Naive B cell (primary cell): ENCODE measurements around the gene WDR75. TPM values are rescaled to one million over a fixed set of nuclear protein-coding genes. Genes with fewer than 3 reads are reported as not detected.

Source experiments
- ATAC-seq, 2 donors: fragments of 150-1000 bp; cut with Tn5 transposase; 2 replicates each; pipeline ENCODE4 v1.10.0; 2021; ENCODE audit warnings: low read depth in 2 of 2, mild to moderate bottlenecking in 2 of 2, moderate library complexity in 2 of 2
- DNase-seq: peaks from one replicate; pipeline ENCODE4 v3.0.0; 2022
- H3K27ac Mint-ChIP-seq, 6 donors: one replicate each; pipeline ENCODE4 v1.8.0; 2020 to 2022; ENCODE audit warnings: mild to moderate bottlenecking in 6 of 6, mixed read lengths in 6 of 6, moderate library complexity in 5 of 6, inconsistent platforms in 2 of 6
- H3K27me3 Mint-ChIP-seq, 3 donors: one replicate each; pipeline ENCODE4 v1.8.0; 2021 to 2022; ENCODE audit warnings: mixed read lengths in 3 of 3, mild to moderate bottlenecking in 1 of 3
- H3K36me3 Mint-ChIP-seq, 2 donors: one replicate each; pipeline ENCODE4 v1.8.0; 2020 to 2022; ENCODE audit warnings: mixed read lengths in 2 of 2, inconsistent platforms in 1 of 2, mild to moderate bottlenecking in 1 of 2
- H3K4me1 Mint-ChIP-seq, 3 donors: one replicate each; pipeline ENCODE4 v1.8.0; 2020 to 2022; ENCODE audit warnings: mixed read lengths in 3 of 3, inconsistent platforms in 1 of 3, mild to moderate bottlenecking in 1 of 3, moderate library complexity in 1 of 3
- H3K4me3 Mint-ChIP-seq, 8 donors: one replicate each; pipeline ENCODE4 v1.8.0; 2020 to 2022; ENCODE audit warnings: mild to moderate bottlenecking in 8 of 8, mixed read lengths in 8 of 8, moderate library complexity in 8 of 8, inconsistent platforms in 2 of 8
- H3K9me3 Mint-ChIP-seq, 7 donors: one replicate each; pipeline ENCODE4 v1.8.0; 2020 to 2022; ENCODE audit warnings: mixed read lengths in 7 of 7, mild to moderate bottlenecking in 5 of 7, inconsistent platforms in 2 of 7, moderate library complexity in 1 of 7
- polyA plus RNA-seq, 6 donors: library from polyadenylated mRNA; unstranded; fragments of 300-500 nt; fragmentation: Illumina TruSeq; gene quantifications; one replicate each; pipeline ENCODE4 v1.2.3, GENCODE V29; 2021; ENCODE audit warnings: low read depth in 6 of 6

Gene WDR75
- polyA plus RNA-seq, 6 donors from 2014 or later = 3.9 to 15.5 (median 13.8) TPM

GRCh38 chr2:189486237-189486770 is 45.0 kb downstream of the WDR75 start:
- Mint-ChIP-seq H3K27ac (no peak overlapping the region), H3K4me1 (no peaks in the 10 kb centered on the region), H3K9me3 (no peaks in the 10 kb centered on the region), H3K27me3 (peaks cover 5 to 10% (median 7%) of the 10 kb centered on the region in 3 donors), H3K4me3 (no peak overlapping the region), H3K36me3 (no peaks in the 10 kb centered on the region)
- DNase-seq = no peak
- no peak for ATAC-seq

GRCh38 chr2:189487283-189488007 is 46.2 kb downstream of the WDR75 start:
- ATAC-seq (no peak), DNase-seq (no peak)
- H3K27ac Mint-ChIP-seq = no peak overlapping the region
- peaks cover 6 to 12% (median 10%) of the 10 kb centered on the region in 3 donors for H3K27me3 Mint-ChIP-seq
- no peaks in the 10 kb centered on the region for H3K36me3 Mint-ChIP-seq
- no peaks in the 10 kb centered on the region for H3K9me3 Mint-ChIP-seq
- H3K4me3 Mint-ChIP-seq = no peak overlapping the region
- H3K4me1 Mint-ChIP-seq = no peaks in the 10 kb centered on the region

GRCh38 chr2:189488008-189488310 is 46.7 kb downstream of the WDR75 start:
- DNase-seq = no peak

GRCh38 chr2:189492451-189492850 is 51.2 kb downstream of the WDR75 start:
- H3K9me3 Mint-ChIP-seq = peaks cover 0 to 16% (median 5%) of the 10 kb centered on the region in 7 donors
- no peaks in the 10 kb centered on the region for H3K4me1 Mint-ChIP-seq
- H3K27ac Mint-ChIP-seq = no peak overlapping the region
- DNase-seq = no peak
- H3K4me3 Mint-ChIP-seq = no peak overlapping the region
- ATAC-seq = no peak
- H3K36me3 Mint-ChIP-seq = no peaks in the 10 kb centered on the region
- peaks cover 24 to 37% (median 25%) of the 10 kb centered on the region in 3 donors for H3K27me3 Mint-ChIP-seq

More at GRCh38 chr2:189488008-189488310, 46.7 kb downstream of the WDR75 start:
- no peak for ATAC-seq
- Mint-ChIP-seq H3K27me3 (peaks cover 6 to 17% (median 10%) of the 10 kb centered on the region in 3 donors), H3K4me3 (no peak overlapping the region), H3K4me1 (no peaks in the 10 kb centered on the region), H3K36me3 (no peaks in the 10 kb centered on the region), H3K27ac (no peak overlapping the region), H3K9me3 (no peaks in the 10 kb centered on the region)

GRCh38 chr2:189498205-189498604 is 56.9 kb downstream of the WDR75 start:
- Mint-ChIP-seq H3K27me3 (peaks cover 9 to 26% (median 19%) of the 10 kb centered on the region in 3 donors), H3K4me1 (no peaks in the 10 kb centered on the region), H3K36me3 (no peaks in the 10 kb centered on the region), H3K4me3 (no peak overlapping the region), H3K9me3 (peaks cover 0 to 16% (median 5%) of the 10 kb centered on the region in 7 donors), H3K27ac (no peak overlapping the region)
- no peak for ATAC-seq
- no peak for DNase-seq

- Mint-ChIP-seq H3K9me3 (peaks cover 0 to 16% (median 5%) of the 10 kb centered on the region in 7 donors), H3K27me3 (peaks cover 8 to 21% (median 14%) of the 10 kb centered on the region in 3 donors), H3K4me3 (no peak overlapping the region), H3K4me1 (no peaks in the 10 kb centered on the region), H3K27ac (no peak overlapping the region), H3K36me3 (no peaks in the 10 kb centered on the region)
- ATAC-seq (no peak), DNase-seq (no peak)
These were observed 57.9 kb downstream of the WDR75 start for GRCh38 chr2:189499137-189499536.

GRCh38 chr2:189500456-189501160 is 59.3 kb downstream of the WDR75 start:
- Mint-ChIP-seq H3K36me3 (no peaks in the 10 kb centered on the region), H3K27ac (no peak overlapping the region), H3K9me3 (peaks cover 0 to 4% (median 0%) of the 10 kb centered on the region in 7 donors), H3K27me3 (peaks cover 0 to 12% (median 3%) of the 10 kb centered on the region in 3 donors), H3K4me1 (no peaks in the 10 kb centered on the region), H3K4me3 (no peak overlapping the region)
- ATAC-seq (no peak), DNase-seq (no peak)

GRCh38 chr2:189501487-189501886 is 60.2 kb downstream of the WDR75 start:
- H3K36me3 Mint-ChIP-seq = no peaks in the 10 kb centered on the region
- H3K27ac Mint-ChIP-seq = no peak overlapping the region
- peaks cover 0 to 4% (median 0%) of the 10 kb centered on the region in 3 donors for H3K27me3 Mint-ChIP-seq
- no peaks in the 10 kb centered on the region for H3K4me1 Mint-ChIP-seq
- H3K9me3 Mint-ChIP-seq = no peaks in the 10 kb centered on the region
- no peak overlapping the region for H3K4me3 Mint-ChIP-seq
- ATAC-seq = no peak
- no peak for DNase-seq

GRCh38 chr2:189502714-189503113 is 61.4 kb downstream of the WDR75 start:
- Mint-ChIP-seq H3K9me3 (peaks cover 0 to 3% (median 0%) of the 10 kb centered on the region in 7 donors), H3K4me1 (no peaks in the 10 kb centered on the region), H3K27ac (no peak overlapping the region), H3K36me3 (no peaks in the 10 kb centered on the region), H3K4me3 (no peak overlapping the region), H3K27me3 (no peaks in the 10 kb centered on the region)
- ATAC-seq (no peak), DNase-seq (no peak)

GRCh38 chr2:189504238-189504637 is 63.0 kb downstream of the WDR75 start:
- ATAC-seq = no peak
- peaks cover 0 to 13% (median 7%) of the 10 kb centered on the region in 7 donors for H3K9me3 Mint-ChIP-seq
- peaks cover 0 to 5% of the 10 kb centered on the region in 2 donors for H3K36me3 Mint-ChIP-seq
- no peak overlapping the region for H3K27ac Mint-ChIP-seq
- DNase-seq = no peak
- H3K4me1 Mint-ChIP-seq = no peaks in the 10 kb centered on the region
- no peak overlapping the region for H3K4me3 Mint-ChIP-seq
- peaks cover 0 to 6% (median 0%) of the 10 kb centered on the region in 3 donors for H3K27me3 Mint-ChIP-seq

- Mint-ChIP-seq H3K36me3 (peaks cover 0 to 7% of the 10 kb centered on the region in 2 donors), H3K4me1 (no peaks in the 10 kb centered on the region), H3K4me3 (no peak overlapping the region), H3K9me3 (peaks cover 0 to 15% (median 9%) of the 10 kb centered on the region in 7 donors), H3K27me3 (peaks cover 0 to 6% (median 0%) of the 10 kb centered on the region in 3 donors), H3K27ac (peak overlapping the region in 1 of 6 donors; percentile 7)
- ATAC-seq (no peak), DNase-seq (no peak)
These were observed 64.2 kb downstream of the WDR75 start for GRCh38 chr2:189505492-189505891.

- Mint-ChIP-seq H3K27me3 (peaks cover 0 to 6% (median 0%) of the 10 kb centered on the region in 3 donors), H3K36me3 (peaks cover 0 to 7% of the 10 kb centered on the region in 2 donors), H3K4me1 (no peaks in the 10 kb centered on the region), H3K4me3 (no peak overlapping the region), H3K9me3 (peaks cover 0 to 20% (median 9%) of the 10 kb centered on the region in 7 donors), H3K27ac (peak overlapping the region in 1 of 6 donors; percentile 81)
- no peak for DNase-seq
- no peak for ATAC-seq
These were observed 65.3 kb downstream of the WDR75 start for GRCh38 chr2:189506514-189506976.

- H3K27me3 Mint-ChIP-seq = peaks cover 7 to 18% (median 15%) of the 10 kb centered on the region in 3 donors
- H3K9me3 Mint-ChIP-seq = peaks cover 0 to 20% (median 9%) of the 10 kb centered on the region in 7 donors
- ATAC-seq (no peak), DNase-seq (no peak)
- no peaks in the 10 kb centered on the region for H3K4me1 Mint-ChIP-seq
- no peak overlapping the region for H3K4me3 Mint-ChIP-seq
- H3K27ac Mint-ChIP-seq = peak overlapping the region in 1 of 6 donors; percentile 20
- H3K36me3 Mint-ChIP-seq = peaks cover 0 to 7% of the 10 kb centered on the region in 2 donors
These were observed 70.1 kb downstream of the WDR75 start for GRCh38 chr2:189511210-189511959.
